ENCODE data around the gene CYP27A1. TPM values are rescaled to one million over a fixed set of nuclear protein-coding genes. Genes with fewer than 3 reads are reported as not detected.

Gene CYP27A1
- total RNA-seq, 1 experiment from 2014 or later = 20.9 TPM

DNA sequence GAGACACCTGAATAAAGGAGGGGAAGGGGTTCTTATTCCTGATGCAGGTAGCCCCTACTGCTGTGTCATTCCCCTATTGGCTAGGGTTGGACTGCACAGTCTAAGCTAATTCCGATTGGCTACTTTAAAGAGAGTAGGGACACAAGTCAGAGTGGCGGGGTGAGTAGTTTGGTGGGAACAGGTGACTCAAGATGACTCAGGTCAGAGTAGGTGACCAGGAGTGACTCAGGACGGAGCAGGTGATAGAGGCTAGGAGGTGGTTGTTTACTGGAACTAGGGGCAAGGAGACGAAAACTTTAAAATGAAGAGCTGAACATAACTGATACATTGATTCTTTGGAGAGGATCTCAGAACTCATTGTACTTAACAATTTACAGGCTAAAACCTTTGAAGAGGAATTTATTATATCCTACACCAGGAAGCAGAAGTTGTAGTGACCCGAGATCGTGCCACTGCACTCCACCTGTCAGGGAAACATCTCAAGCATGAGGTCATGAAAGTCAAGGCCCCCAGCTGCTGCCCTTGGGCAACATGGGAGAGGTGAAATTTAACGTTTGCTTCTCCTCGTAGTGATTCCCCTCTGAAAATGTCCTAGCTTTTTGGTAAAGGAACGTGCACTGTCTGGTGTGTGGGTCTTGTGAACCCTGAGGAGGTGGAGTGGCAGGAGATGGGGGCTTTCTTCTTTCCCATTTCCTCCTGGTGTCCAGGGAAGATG, 4.5 kb upstream of the CYP27A1 start:
- H3K27me3 Mint-ChIP-seq (ENCODE audit: insufficient read depth, unreplicated experiment) = no peaks in the 10 kb centered on the region
- Histone ChIP-seq H3K4me3 (ENCODE audit: low read depth, low read length) (no peak overlapping the region), H3K4me1 (peaks cover 8% of the 10 kb centered on the region; the same call in 1 of the 2 replicates), H3K27me3 (replicated peaks; ENCODE audit: control insufficient read depth, insufficient read depth, low read length) (no peaks in the 10 kb centered on the region), H3K36me3 (ENCODE audit: control insufficient read depth, insufficient read depth, low read length) (no peaks in the 10 kb centered on the region), H3K9me3 (peaks cover 12% of the 10 kb centered on the region)
- no peaks in the 10 kb centered on the region for H3K36me3 Mint-ChIP-seq (ENCODE audit: insufficient read depth, unreplicated experiment)
- no TSS peak for BruUV-seq (replicated peaks)
- no peak for DNase-seq
- intact Hi-C loops (cut with micrococcal nuclease; ENCODE audit: unreplicated experiment) = no loop called here
- TF ChIP-seq, protein P1, sequence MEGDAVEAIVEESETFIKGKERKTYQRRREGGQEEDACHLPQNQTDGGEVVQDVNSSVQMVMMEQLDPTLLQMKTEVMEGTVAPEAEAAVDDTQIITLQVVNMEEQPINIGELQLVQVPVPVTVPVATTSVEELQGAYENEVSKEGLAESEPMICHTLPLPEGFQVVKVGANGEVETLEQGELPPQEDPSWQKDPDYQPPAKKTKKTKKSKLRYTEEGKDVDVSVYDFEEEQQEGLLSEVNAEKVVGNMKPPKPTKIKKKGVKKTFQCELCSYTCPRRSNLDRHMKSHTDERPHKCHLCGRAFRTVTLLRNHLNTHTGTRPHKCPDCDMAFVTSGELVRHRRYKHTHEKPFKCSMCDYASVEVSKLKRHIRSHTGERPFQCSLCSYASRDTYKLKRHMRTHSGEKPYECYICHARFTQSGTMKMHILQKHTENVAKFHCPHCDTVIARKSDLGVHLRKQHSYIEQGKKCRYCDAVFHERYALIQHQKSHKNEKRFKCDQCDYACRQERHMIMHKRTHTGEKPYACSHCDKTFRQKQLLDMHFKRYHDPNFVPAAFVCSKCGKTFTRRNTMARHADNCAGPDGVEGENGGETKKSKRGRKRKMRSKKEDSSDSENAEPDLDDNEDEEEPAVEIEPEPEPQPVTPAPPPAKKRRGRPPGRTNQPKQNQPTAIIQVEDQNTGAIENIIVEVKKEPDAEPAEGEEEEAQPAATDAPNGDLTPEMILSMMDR (IDR thresholded peaks at IDR 0.05; ENCODE audit: insufficient read depth in 1 of 2, low read depth in 1 of 2, low read length in 1 of 2, severe bottlenecking in 1 of 2, unreplicated experiment in 1 of 2) = no peak
- no peak overlapping the region for H3K4me3 Mint-ChIP-seq (ENCODE audit: unreplicated experiment)
- H3K27ac Mint-ChIP-seq (ENCODE audit: unreplicated experiment) = no peak overlapping the region
- peaks cover 17% of the 10 kb centered on the region for H3K4me1 Mint-ChIP-seq (ENCODE audit: low read depth, unreplicated experiment)
- ChIA-PET CTCF (no interaction called here), POLR2A (no interaction called here)
- H3K9me3 Mint-ChIP-seq (ENCODE audit: unreplicated experiment) = peaks cover 30% of the 10 kb centered on the region

DNA sequence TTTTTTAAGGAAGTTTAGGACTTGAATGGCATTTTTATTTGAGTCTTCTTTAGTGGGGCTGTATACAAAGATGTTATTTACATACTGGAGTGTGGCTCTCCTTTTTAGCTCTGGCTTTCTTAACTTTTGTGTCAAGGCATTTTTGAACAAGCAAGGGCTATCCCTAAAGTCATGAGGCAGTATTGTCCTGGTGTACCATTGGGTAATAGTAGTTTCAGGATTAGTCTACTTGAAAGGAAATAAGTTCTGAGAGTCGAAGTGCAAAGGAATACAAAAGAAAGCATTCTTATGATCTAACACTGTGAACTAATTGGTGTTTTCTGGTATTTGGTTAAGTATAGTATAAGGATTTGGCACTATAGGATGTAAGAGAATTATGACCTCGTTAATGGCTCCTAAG, 1.9 kb upstream of the CYP27A1 start:
- no TSS peak for BruUV-seq (replicated peaks)
- H3K27me3 ChIP-seq (replicated peaks; ENCODE audit: control insufficient read depth, insufficient read depth, low read length) = no peaks in the 10 kb centered on the region
- Mint-ChIP-seq H3K4me3 (ENCODE audit: unreplicated experiment) (no peak overlapping the region), H3K4me1 (ENCODE audit: low read depth, unreplicated experiment) (peaks cover 31% of the 10 kb centered on the region), H3K27ac (ENCODE audit: unreplicated experiment) (no peak overlapping the region), H3K27me3 (ENCODE audit: insufficient read depth, unreplicated experiment) (no peaks in the 10 kb centered on the region), H3K9me3 (ENCODE audit: unreplicated experiment) (peaks cover 19% of the 10 kb centered on the region), H3K36me3 (ENCODE audit: insufficient read depth, unreplicated experiment) (no peaks in the 10 kb centered on the region)
- peaks cover 12% of the 10 kb centered on the region for H3K9me3 ChIP-seq
- CTCF ChIA-PET = no interaction called here
- H3K4me1 ChIP-seq = peaks cover 15% of the 10 kb centered on the region; the same call in 1 of the 2 replicates
- H3K4me3 ChIP-seq (ENCODE audit: low read depth, low read length) = no peak overlapping the region
- no peak for DNase-seq
- POLR2A ChIA-PET = no interaction called here
- no peaks in the 10 kb centered on the region for H3K36me3 ChIP-seq (ENCODE audit: control insufficient read depth, insufficient read depth, low read length)
- intact Hi-C loops (cut with micrococcal nuclease; ENCODE audit: unreplicated experiment) = no loop called here
- TF ChIP-seq, protein P1 (IDR thresholded peaks at IDR 0.05; ENCODE audit: insufficient read depth in 1 of 2, low read depth in 1 of 2, low read length in 1 of 2, severe bottlenecking in 1 of 2, unreplicated experiment in 1 of 2) = no peak

DNA sequence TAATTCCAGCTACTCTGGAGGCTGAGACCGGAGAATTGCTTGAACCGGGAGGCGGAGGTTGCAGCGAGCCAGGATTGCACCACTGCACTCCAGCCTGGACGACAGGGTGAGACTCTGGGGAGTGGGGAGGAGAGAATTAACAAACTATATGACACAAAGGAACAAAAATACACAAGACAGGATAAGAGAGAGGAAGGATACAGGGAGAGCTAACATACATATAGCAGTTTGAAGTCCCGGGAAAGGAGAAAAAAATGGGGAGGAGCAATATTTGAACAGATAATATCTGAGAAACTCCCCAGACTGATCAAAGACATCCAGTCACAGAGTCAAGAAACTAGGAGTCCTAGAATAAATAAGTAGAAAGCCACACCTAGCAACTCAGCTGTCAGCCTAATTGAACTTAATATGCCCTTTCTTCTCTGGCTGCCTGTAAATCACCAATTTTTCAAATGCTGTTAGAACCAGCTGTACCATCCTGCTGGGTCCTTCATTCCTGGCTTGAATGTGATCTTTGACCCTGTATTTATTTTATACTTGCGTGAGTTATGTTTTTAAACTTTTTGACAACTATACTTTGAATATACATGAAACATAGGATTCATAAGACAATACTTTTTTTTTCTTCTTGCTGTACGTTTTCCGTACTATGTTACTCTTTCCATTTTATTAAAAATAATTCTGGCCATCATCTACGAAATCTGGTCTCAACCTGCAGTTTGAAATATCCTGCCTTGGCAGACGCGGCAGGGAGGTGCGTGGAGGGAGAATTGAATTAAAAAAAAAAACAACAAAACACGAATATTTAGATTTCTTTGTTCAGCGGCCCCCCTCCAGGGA, 876 bp upstream of the CYP27A1 start:
- peak; percentile 44 to 69 for DNase-seq
- CTCF ChIA-PET = interaction anchor here (0.6 to 2.1 kb wide), 6 partner anchors 67 to 1007 kb away, joined by 3 to 19 read pairs (median 5); partner anchors contain the start of gene TTLL4
- H3K27ac Mint-ChIP-seq (ENCODE audit: unreplicated experiment) = peak overlapping the region; percentile 12
- peak overlapping the region; percentile 35 for H3K4me3 ChIP-seq (ENCODE audit: low read depth, low read length)
- H3K36me3 ChIP-seq (ENCODE audit: control insufficient read depth, insufficient read depth, low read length) = no peaks in the 10 kb centered on the region
- intact Hi-C loops (cut with micrococcal nuclease; ENCODE audit: unreplicated experiment) = no loop called here
- H3K9me3 Mint-ChIP-seq (ENCODE audit: unreplicated experiment) = peaks cover 15% of the 10 kb centered on the region
- H3K4me3 Mint-ChIP-seq (ENCODE audit: unreplicated experiment) = peak overlapping the region; percentile 81
- POLR2A ChIA-PET = interaction anchor here (1.5 kb wide), 1 partner anchor 71 kb away, joined by 5 read pairs; the partner anchor contains the start of gene TTLL4
- peaks cover 15% of the 10 kb centered on the region; the same call in 1 of the 2 replicates for H3K4me1 ChIP-seq
- H3K4me1 Mint-ChIP-seq (ENCODE audit: low read depth, unreplicated experiment) = peaks cover 31% of the 10 kb centered on the region
- no peaks in the 10 kb centered on the region for H3K27me3 ChIP-seq (replicated peaks; ENCODE audit: control insufficient read depth, insufficient read depth, low read length)
- BruUV-seq (replicated peaks) = TSS peak; percentile 93
- H3K9me3 ChIP-seq = peaks cover 10% of the 10 kb centered on the region
- no peaks in the 10 kb centered on the region for H3K36me3 Mint-ChIP-seq (ENCODE audit: insufficient read depth, unreplicated experiment)
- H3K27me3 Mint-ChIP-seq (ENCODE audit: insufficient read depth, unreplicated experiment) = no peaks in the 10 kb centered on the region
- TF ChIP-seq, protein P1 (IDR thresholded peaks at IDR 0.05; ENCODE audit: insufficient read depth in 1 of 2, low read depth in 1 of 2, low read length in 1 of 2, severe bottlenecking in 1 of 2, unreplicated experiment in 1 of 2) = no peak

Data from Caco-2 (cell line).